ENCODE results near the gene ADRA2C. TPM values are rescaled to one million over a fixed set of nuclear protein-coding genes. Genes with fewer than 3 reads are reported as not detected.

ADRA2C gene
- total RNA-seq, 1 experiment from 2014 or later, result 8.6 TPM

GRCh38 chr4:3720466-3720865, 45.7 kb upstream of the ADRA2C start:
- TF ChIP-seq CTCF (conservative IDR thresholded peaks at IDR 0.05), result no peak
- H3K4me1 Mint-ChIP-seq, result peaks cover 13 to 22% of the 10 kb centered on the region in 2 experiments
- no peak overlapping the region for H3K14ac ChIP-seq (ENCODE audit: insufficient read depth, low read length)
- H3K9me3 ChIP-seq (ENCODE audit: control insufficient read depth, low read depth, low read length), result no peaks in the 10 kb centered on the region
- H2BK120ac ChIP-seq (ENCODE audit: low read depth, low read length, poor library complexity, severe bottlenecking), result no peak overlapping the region
- H3K27me3 ChIP-seq (ENCODE audit: insufficient read depth, low read length), result peaks cover 10% of the 10 kb centered on the region; the same call in 1 of the 2 replicates
- H2AK5ac ChIP-seq (ENCODE audit: insufficient read length, low read length), result no peak overlapping the region
- peaks cover 64% of the 10 kb centered on the region for H3K27me3 Mint-ChIP-seq (ENCODE audit: low read depth)
- no peak overlapping the region for H3K4ac ChIP-seq (ENCODE audit: low read depth, low read length)
- H3K23ac ChIP-seq (ENCODE audit: insufficient read length, low read depth, low read length), result no peak overlapping the region
- H3K27ac Mint-ChIP-seq, result no peak overlapping the region
- no peaks in the 10 kb centered on the region for H3K79me1 ChIP-seq (ENCODE audit: insufficient read depth, low read depth, low read length, poor library complexity, severe bottlenecking)
- no peaks in the 10 kb centered on the region for H3K23me2 ChIP-seq (ENCODE audit: insufficient read length, low read depth, low read length, poor library complexity, severe bottlenecking)
- H3K79me2 ChIP-seq (ENCODE audit: insufficient read depth, low read length), result no peaks in the 10 kb centered on the region
- H2BK15ac ChIP-seq (ENCODE audit: low read depth, low read length), result no peak overlapping the region
- no peak overlapping the region for H3K9ac ChIP-seq (ENCODE audit: extremely low read depth, insufficient read length, low read length)
- H3T11ph ChIP-seq (ENCODE audit: low read length), result no peak overlapping the region
- no peaks in the 10 kb centered on the region for H4K20me1 ChIP-seq (ENCODE audit: control insufficient read depth, insufficient read depth, insufficient read length)
- no peak overlapping the region for H3K4me3 Mint-ChIP-seq
- no peak overlapping the region for H3K27ac ChIP-seq (ENCODE audit: insufficient read length, low read depth, low read length)
- H3K9me3 Mint-ChIP-seq, result peaks cover 9 to 12% of the 10 kb centered on the region in 2 experiments
- no peak overlapping the region for H4K91ac ChIP-seq (ENCODE audit: insufficient read length, low read depth, low read length)
- no peaks in the 10 kb centered on the region; the same call in 1 of the 2 replicates for H3K4me1 ChIP-seq (ENCODE audit: insufficient read depth, low read length)
- H4K5ac ChIP-seq (ENCODE audit: insufficient read length, low read depth, low read length), result no peak overlapping the region
- H2BK12ac ChIP-seq (ENCODE audit: insufficient read length, low read depth, low read length), result no peak overlapping the region
- no peak overlapping the region for H3K56ac ChIP-seq (ENCODE audit: insufficient read length, low read depth, low read length)
- H2BK5ac ChIP-seq (ENCODE audit: insufficient read length, low read length), result no peak overlapping the region
- H2AFZ ChIP-seq (ENCODE audit: low read length), result no peak overlapping the region
- H3K36me3 Mint-ChIP-seq (ENCODE audit: insufficient read depth in 1 of 3, low read depth in 3 of 3), result peaks cover 4 to 11% (median 11%) of the 10 kb centered on the region in 3 experiments; a peak in 5 of 7 replicates
- H3K18ac ChIP-seq (ENCODE audit: insufficient read length, low read depth, low read length), result no peak overlapping the region
- H4K8ac ChIP-seq (replicated peaks; ENCODE audit: insufficient read length, low read depth, low read length), result no peak overlapping the region
- no peak for DNase-seq
- no CpG with 5 or more reads among the region's 4 CpGs for WGBS (ENCODE audit: extremely low coverage, insufficient read length, low lambda C conversion rate)
- H2BK20ac ChIP-seq (ENCODE audit: low read depth, low read length, poor library complexity, severe bottlenecking), result no peak overlapping the region
- no peak overlapping the region for H3K4me2 ChIP-seq (ENCODE audit: insufficient read depth, insufficient read length, low read length)

All from H9 (cell line).